DOHH2 (cell line): Measurements from ENCODE around the gene FAM78B.

Experiments
- EZH2phosphoT487 ChIP-seq: fragments of 200-600 bp; sonication (generic); IDR thresholded peaks from 2 replicates; pipeline ENCODE4 v1.6.1; 2017; ENCODE audit warnings: borderline replicate concordance, mild to moderate bottlenecking, antibody characterized with exemption, low read length, moderate library complexity, mixed read lengths
- TF ChIP-seq, protein P1 (sequence below): fragments of 200-600 bp; sonication (generic); IDR thresholded peaks from one replicate; pipeline ENCODE4 v1.5.1; 2014; ENCODE audit warnings: antibody characterized with exemption, mild to moderate bottlenecking, low read depth, low read length; ENCODE audit not compliant: poor library complexity, severe bottlenecking

- TF ChIP-seq, protein P1, sequence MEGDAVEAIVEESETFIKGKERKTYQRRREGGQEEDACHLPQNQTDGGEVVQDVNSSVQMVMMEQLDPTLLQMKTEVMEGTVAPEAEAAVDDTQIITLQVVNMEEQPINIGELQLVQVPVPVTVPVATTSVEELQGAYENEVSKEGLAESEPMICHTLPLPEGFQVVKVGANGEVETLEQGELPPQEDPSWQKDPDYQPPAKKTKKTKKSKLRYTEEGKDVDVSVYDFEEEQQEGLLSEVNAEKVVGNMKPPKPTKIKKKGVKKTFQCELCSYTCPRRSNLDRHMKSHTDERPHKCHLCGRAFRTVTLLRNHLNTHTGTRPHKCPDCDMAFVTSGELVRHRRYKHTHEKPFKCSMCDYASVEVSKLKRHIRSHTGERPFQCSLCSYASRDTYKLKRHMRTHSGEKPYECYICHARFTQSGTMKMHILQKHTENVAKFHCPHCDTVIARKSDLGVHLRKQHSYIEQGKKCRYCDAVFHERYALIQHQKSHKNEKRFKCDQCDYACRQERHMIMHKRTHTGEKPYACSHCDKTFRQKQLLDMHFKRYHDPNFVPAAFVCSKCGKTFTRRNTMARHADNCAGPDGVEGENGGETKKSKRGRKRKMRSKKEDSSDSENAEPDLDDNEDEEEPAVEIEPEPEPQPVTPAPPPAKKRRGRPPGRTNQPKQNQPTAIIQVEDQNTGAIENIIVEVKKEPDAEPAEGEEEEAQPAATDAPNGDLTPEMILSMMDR: no peak
- TF ChIP-seq EZH2phosphoT487: no peak
Measured at GRCh38 chr1:166020210-166020609, 146.6 kb downstream of the FAM78B start.
